CD4-positive, alpha-beta T cell (primary cell): ENCODE results near the gene UNC45A. TPM values are rescaled to one million over a fixed set of nuclear protein-coding genes. Genes with fewer than 3 reads are reported as not detected.

ENCODE experiments used
- ATAC-seq: fragments of 200-7000 bp; cut with Tn5 transposase; one replicate; pipeline ENCODE4 v1.10.0; 2022; ENCODE audit warnings: mild to moderate bottlenecking; ENCODE audit not compliant: poor library complexity
- CTCF ChIA-PET: fragments of 350-600 bp; sonication (Branson Sonifier 250); formaldehyde crosslinking; loops from one replicate; lab custom pipeline; 2021; ENCODE audit warnings: antibody characterized with exemption, inconsistent platforms; lab: Charles Lee
- POLR2A ChIA-PET: fragments of 350-600 bp; sonication (Branson Sonifier 250); formaldehyde crosslinking; loops from one replicate; lab custom pipeline; 2021; ENCODE audit warnings: antibody characterized with exemption, inconsistent platforms; lab: Charles Lee
- DNase-seq, 14 experiments: peaks; one replicate each; pipeline ENCODE4 v3.0.0-alpha.2; 2013 to 2020; ENCODE audit warnings: mixed read lengths in 2 of 14
- H3K27ac ChIP-seq, 2 donors: one replicate each; pipeline versions ENCODE4 v1.5.1 to v1.7.0; 2013; ENCODE audit warnings: low read length in 2 of 2, low read depth in 1 of 2, mild to moderate bottlenecking in 1 of 2
- H3K27me3 ChIP-seq, 2 experiments: 1 replicate in 1 of 2; 2 replicates in 1 of 2; pipeline versions ENCODE4 v1.6.1 to v1.7.0; 2013; ENCODE audit warnings: low read length in 2 of 2, control low read depth in 1 of 2, mild to moderate bottlenecking in 1 of 2, moderate library complexity in 1 of 2; ENCODE audit not compliant: insufficient read depth in 2 of 2, control insufficient read depth in 1 of 2
- H3K36me3 ChIP-seq: one replicate; pipeline ENCODE4 v1.6.1; 2013; ENCODE audit warnings: low read length, control low read depth; ENCODE audit not compliant: insufficient read depth
- H3K4me1 ChIP-seq: one replicate; pipeline ENCODE4 v1.6.1; 2013; ENCODE audit warnings: low read length, control low read depth; ENCODE audit not compliant: insufficient read depth
- H3K4me3 ChIP-seq: one replicate; pipeline ENCODE4 v1.5.1; 2013; ENCODE audit warnings: mild to moderate bottlenecking, low read length, moderate library complexity
- H3K9me3 ChIP-seq, 2 experiments: 1 replicate in 1 of 2; 2 replicates in 1 of 2; pipeline versions ENCODE4 v1.6.1 to v1.7.0; 2013; ENCODE audit warnings: low read length in 2 of 2, mild to moderate bottlenecking in 2 of 2, control low read depth in 1 of 2, moderate library complexity in 1 of 2; ENCODE audit not compliant: control insufficient read depth in 1 of 2, insufficient read depth in 1 of 2
- H3K27ac Mint-ChIP-seq: one replicate; pipeline ENCODE4 v1.8.0; 2020; ENCODE audit warnings: mixed read lengths
- H3K27me3 Mint-ChIP-seq: one replicate; pipeline ENCODE4 v1.8.0; 2021; ENCODE audit warnings: mixed read lengths
- H3K36me3 Mint-ChIP-seq: one replicate; pipeline ENCODE4 v1.8.0; 2021; ENCODE audit warnings: low read depth, mixed read lengths
- H3K4me1 Mint-ChIP-seq: one replicate; pipeline ENCODE4 v1.8.0; 2021; ENCODE audit warnings: low read depth, mixed read lengths
- H3K4me3 Mint-ChIP-seq: one replicate; pipeline ENCODE4 v1.8.0; 2020; ENCODE audit warnings: mild to moderate bottlenecking, mixed read lengths
- H3K9me3 Mint-ChIP-seq: one replicate; pipeline ENCODE4 v1.8.0; 2020; ENCODE audit warnings: mixed read lengths
- CTCF ChIP-seq: fragments of 200-600 bp; IDR thresholded peaks from one replicate; pipeline ENCODE4 v1.8.0; 2022; ENCODE audit warnings: antibody characterized with exemption, mild to moderate bottlenecking
- intact Hi-C, 2 experiments: fragments of 100-400 bp; cut with DNase I in 1 of 2; cut with micrococcal nuclease in 1 of 2; formaldehyde crosslinking; loops; one replicate each; pipeline versions ENCODE4 v1.15.1 to v1.9.0; 2023 to 2025; cut with DNase I, micrococcal nuclease
- total RNA-seq, 174 experiments: library from RNA in 2 of 174; stranded (reverse) in 2 of 174; gene quantifications; one replicate each; pipeline ENCODE4 v1.2.3 and lab custom pipeline; 2021 to 2026

Gene UNC45A
- total RNA-seq, 2 experiments from 2014 or later, result 17.6 to 18.9 TPM

- no peak overlapping the region for H3K4me3 ChIP-seq
- Mint-ChIP-seq H3K4me1 (peaks cover 9% of the 10 kb centered on the region), H3K27me3 (no peaks in the 10 kb centered on the region), H3K9me3 (no peaks in the 10 kb centered on the region), H3K4me3 (no peak overlapping the region), H3K27ac (no peak overlapping the region), H3K36me3 (peaks cover 42% of the 10 kb centered on the region)
- ChIA-PET CTCF (interaction anchor here (0.9 kb wide), 1 partner anchor 24 kb away, joined by 3 read pairs; the partner anchor contains the start of gene UNC45A), POLR2A (interaction anchor here (0.8 to 7.7 kb wide), 2 partner anchors 18 to 26 kb away, joined by 3 to 126 read pairs; partner anchors contain the start of genes HDDC3 and UNC45A)
- no peak overlapping the region for H3K27ac ChIP-seq
- H3K36me3 ChIP-seq, result peaks cover 33% of the 10 kb centered on the region
- no peaks in the 10 kb centered on the region for H3K9me3 ChIP-seq
- H3K4me1 ChIP-seq, result peaks cover 24% of the 10 kb centered on the region
- ATAC-seq, result no peak
- H3K27me3 ChIP-seq, result no peaks in the 10 kb centered on the region
- TF ChIP-seq CTCF, result no peak
- intact Hi-C loops, result loop anchor here in 1 of 2 experiments (5.0 kb wide), 2 partner anchors 33 to 63 kb away; partner anchors contain the start of genes PRC1 and VPS33B
- no peak for DNase-seq
Measured at GRCh38 chr15:90959028-90959595, 24.0 kb downstream of the UNC45A start.

- H3K27ac Mint-ChIP-seq, result no peak overlapping the region
- peaks cover 36% of the 10 kb centered on the region for H3K36me3 Mint-ChIP-seq
- no peak overlapping the region for H3K4me3 ChIP-seq
- POLR2A ChIA-PET, result interaction anchor here (7.7 kb wide), 1 partner anchor 27 kb away, joined by 126 read pairs; the partner anchor contains the start of genes HDDC3 and UNC45A
- H3K27me3 Mint-ChIP-seq, result no peaks in the 10 kb centered on the region
- DNase-seq (no peak), ATAC-seq (no peak)
- H3K9me3 Mint-ChIP-seq, result no peaks in the 10 kb centered on the region
- H3K27ac ChIP-seq, result no peak overlapping the region
- H3K4me1 ChIP-seq, result peaks cover 18% of the 10 kb centered on the region
- no peaks in the 10 kb centered on the region for H3K9me3 ChIP-seq
- no peaks in the 10 kb centered on the region for H3K27me3 ChIP-seq
- H3K4me3 Mint-ChIP-seq, result no peak overlapping the region
- H3K36me3 ChIP-seq, result peaks cover 33% of the 10 kb centered on the region
- intact Hi-C loops, result loop anchor here in 1 of 2 experiments (5.0 kb wide), 2 partner anchors 32 to 62 kb away; partner anchors contain the start of genes PRC1 and VPS33B
- H3K4me1 Mint-ChIP-seq, result peaks cover 9% of the 10 kb centered on the region
- CTCF ChIA-PET, result interaction anchor here (0.9 kb wide), 1 partner anchor 25 kb away, joined by 3 read pairs; the partner anchor contains the start of gene UNC45A
- no peak for TF ChIP-seq CTCF
Measured at GRCh38 chr15:90959894-90960293, 24.8 kb downstream of the UNC45A start.

GRCh38 chr15:90960298-90961091, 25.4 kb downstream of the UNC45A start:
- DNase-seq, result no peak
- H3K27me3 Mint-ChIP-seq, result no peaks in the 10 kb centered on the region
- intact Hi-C loops, result no loop called here
- ChIA-PET CTCF (interaction anchor here (0.9 kb wide), 1 partner anchor 25 kb away, joined by 3 read pairs; the partner anchor contains the start of gene UNC45A), POLR2A (interaction anchor here (7.7 kb wide), 1 partner anchor 27 kb away, joined by 126 read pairs; the partner anchor contains the start of genes HDDC3 and UNC45A)
- H3K27me3 ChIP-seq, result no peaks in the 10 kb centered on the region
- no peaks in the 10 kb centered on the region for H3K9me3 Mint-ChIP-seq
- no peak overlapping the region for H3K27ac ChIP-seq
- peaks cover 13% of the 10 kb centered on the region for H3K4me1 ChIP-seq
- no peak overlapping the region for H3K27ac Mint-ChIP-seq
- H3K36me3 Mint-ChIP-seq, result peaks cover 36% of the 10 kb centered on the region
- no peak for TF ChIP-seq CTCF
- peaks cover 9% of the 10 kb centered on the region for H3K4me1 Mint-ChIP-seq
- peaks cover 33% of the 10 kb centered on the region for H3K36me3 ChIP-seq
- H3K9me3 ChIP-seq, result no peaks in the 10 kb centered on the region
- H3K4me3 ChIP-seq, result no peak overlapping the region
- no peak for ATAC-seq
- H3K4me3 Mint-ChIP-seq, result no peak overlapping the region
